ENCODE measurements around the gene EDN3.

Gene EDN3

GRCh38 chr20:59291740-59292383 is 8.5 kb upstream of the EDN3 start:
- TF ChIP-seq CTCF (IDR thresholded peaks at IDR 0.05; ENCODE audit: borderline replicate concordance, insufficient read depth, low read depth, low read length): no peak

GRCh38 chr20:59295531-59295930 is 4.9 kb upstream of the EDN3 start:
- no peak for TF ChIP-seq CTCF (IDR thresholded peaks at IDR 0.05; ENCODE audit: borderline replicate concordance, insufficient read depth, low read depth, low read length)

More at GRCh38 chr20:59291740-59292383, 8.5 kb upstream of the EDN3 start:
- H3K4me3 ChIP-seq (ENCODE audit: low read depth, low read length): no peak overlapping the region

GRCh38 chr20:59297686-59298085 is 2.7 kb upstream of the EDN3 start:
- H3K4me3 ChIP-seq (ENCODE audit: low read depth, low read length): no peak overlapping the region
- no peak for TF ChIP-seq CTCF (IDR thresholded peaks at IDR 0.05; ENCODE audit: borderline replicate concordance, insufficient read depth, low read depth, low read length)

More at GRCh38 chr20:59295531-59295930, 4.9 kb upstream of the EDN3 start:
- H3K4me3 ChIP-seq (ENCODE audit: low read depth, low read length): no peak overlapping the region

GRCh38 chr20:59299945-59300332 is 472 bp upstream of the EDN3 start:
- no peak for TF ChIP-seq CTCF (IDR thresholded peaks at IDR 0.05; ENCODE audit: borderline replicate concordance, insufficient read depth, low read depth, low read length)
- H3K4me3 ChIP-seq (ENCODE audit: low read depth, low read length): no peak overlapping the region

GRCh38 chr20:59301343-59302007 is 1.1 kb downstream of the EDN3 start:
- TF ChIP-seq CTCF (IDR thresholded peaks at IDR 0.05; ENCODE audit: borderline replicate concordance, insufficient read depth, low read depth, low read length): no peak

GRCh38 chr20:59305908-59306655 is 5.7 kb downstream of the EDN3 start:
- no peak overlapping the region for H3K4me3 ChIP-seq (ENCODE audit: low read depth, low read length)
- TF ChIP-seq CTCF (IDR thresholded peaks at IDR 0.05; ENCODE audit: borderline replicate concordance, insufficient read depth, low read depth, low read length): no peak

More at GRCh38 chr20:59301343-59302007, 1.1 kb downstream of the EDN3 start:
- H3K4me3 ChIP-seq (ENCODE audit: low read depth, low read length): no peak overlapping the region

All from GM12875 (cell line).